Mucosa of descending colon (tissue), 3 donors: ENCODE measurements around the gene UBR2. TPM values are rescaled to one million over a fixed set of nuclear protein-coding genes. Genes with fewer than 3 reads are reported as not detected.

Experiments
- ATAC-seq: fragments of 200-7000 bp; cut with Tn5 transposase; one replicate; pipeline ENCODE4 v1.9.1; 2020; ENCODE audit warnings: mild to moderate bottlenecking, moderate library complexity
- DNase-seq, 3 donors: peaks; one replicate each; pipeline ENCODE4 v3.0.0-alpha.2; 2020
- H3K36me3 ChIP-seq: fragments of 200-600 bp; one replicate; pipeline ENCODE4 v1.8.0; 2021; ENCODE audit warnings: low read depth, mild to moderate bottlenecking
- H3K4me1 ChIP-seq: fragments of 200-600 bp; one replicate; pipeline ENCODE4 v1.8.0; 2021; ENCODE audit warnings: low read depth, mild to moderate bottlenecking
- H3K4me3 ChIP-seq: fragments of 200-600 bp; one replicate; pipeline ENCODE4 v1.8.0; 2021; ENCODE audit warnings: mild to moderate bottlenecking
- H3K9me3 ChIP-seq: fragments of 200-600 bp; one replicate; pipeline ENCODE4 v1.8.0; 2021; ENCODE audit warnings: mild to moderate bottlenecking
- CTCF ChIP-seq: fragments of 200-600 bp; IDR thresholded peaks from one replicate; pipeline ENCODE4 v1.8.0; 2022; ENCODE audit warnings: antibody characterized with exemption, mild to moderate bottlenecking
- intact Hi-C, 2 donors: fragments of 100-400 bp; cut with DNase I in 1 of 2; cut with micrococcal nuclease in 1 of 2; formaldehyde crosslinking; loops; one replicate each; pipeline versions ENCODE4 v1.11.0 to v1.11.1; 2022; cut with DNase I, micrococcal nuclease
- total RNA-seq, 3 donors: library from RNA; stranded (reverse); fragmentation: NEBNext Ultra II Directional in 2 of 3; extraction: Animal tissue kit (Norgen Biotek cat#: 25700) in 2 of 3; gene quantifications; one replicate each; pipeline versions ENCODE4 v1.2.1 to v1.2.4, GENCODE V29; 2021 to 2023
- donor health status: DM: no; HTN: no; CAD: no; lungs with moderate emphysema.
- donor health status: DM: no; HTN: no; CAD: no.
- donor health status: DM: no; HTN: yes; CAD: no.

UBR2 gene
- total RNA-seq, 3 donors from 2014 or later: 41.2 to 53.1 (median 49.6) TPM

GRCh38 chr6:42522942-42523814 is 40.7 kb upstream of the UBR2 start:
- DNase-seq: no peak
- intact Hi-C loops: no loop called here
- no peaks in the 10 kb centered on the region for H3K36me3 ChIP-seq
- H3K4me1 ChIP-seq: no peaks in the 10 kb centered on the region
- no peak for ATAC-seq
- no peak for TF ChIP-seq CTCF
- H3K9me3 ChIP-seq: no peaks in the 10 kb centered on the region
- no peak overlapping the region for H3K4me3 ChIP-seq

DNA sequence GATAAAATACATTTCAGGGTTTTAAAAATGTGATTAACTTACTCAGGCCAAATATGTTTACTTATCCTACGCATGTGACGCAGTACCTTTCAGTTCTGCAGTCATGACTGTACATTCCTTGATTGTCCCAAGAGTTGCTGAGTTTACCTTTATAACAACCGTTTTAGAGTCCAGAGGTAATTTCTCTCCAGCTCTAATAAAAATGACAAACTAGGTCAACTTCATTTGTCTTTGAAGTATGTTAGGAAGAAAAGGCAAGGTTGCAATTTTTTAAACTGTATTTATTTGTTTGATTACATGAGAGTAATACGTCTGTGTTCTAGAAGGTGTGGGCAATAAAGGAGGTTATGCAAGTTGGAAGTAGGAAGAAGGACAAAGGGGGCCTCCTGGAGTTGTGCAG is 38.6 kb upstream of the UBR2 start:
- Histone ChIP-seq H3K36me3 (no peaks in the 10 kb centered on the region), H3K4me3 (no peak overlapping the region), H3K4me1 (no peaks in the 10 kb centered on the region), H3K9me3 (no peaks in the 10 kb centered on the region)
- intact Hi-C loops: no loop called here
- ATAC-seq (peak; percentile 51), DNase-seq (no peak)
- no peak for TF ChIP-seq CTCF

DNA sequence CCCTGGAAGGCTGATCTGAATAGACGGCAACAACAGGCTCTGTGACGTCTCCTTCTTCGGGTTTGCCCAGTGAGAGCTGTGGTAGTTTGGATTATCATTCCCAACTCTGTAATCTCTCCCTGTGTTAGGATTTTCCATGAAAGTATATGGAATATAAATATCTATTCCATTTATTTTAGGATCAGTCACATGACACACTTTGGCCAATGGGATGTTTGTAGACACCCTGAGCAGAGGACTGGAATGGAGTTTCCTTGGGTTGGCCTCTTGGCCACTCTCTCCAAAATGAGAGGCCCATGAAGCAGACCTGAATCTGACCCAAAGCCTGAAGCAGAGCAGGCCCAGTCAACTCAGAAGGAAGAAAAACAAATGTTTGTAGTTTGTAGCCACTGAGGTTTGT is 37.2 kb upstream of the UBR2 start:
- no peaks in the 10 kb centered on the region for H3K36me3 ChIP-seq
- H3K4me3 ChIP-seq: no peak overlapping the region
- no peaks in the 10 kb centered on the region for H3K4me1 ChIP-seq
- DNase-seq (no peak), ATAC-seq (no peak)
- no peaks in the 10 kb centered on the region for H3K9me3 ChIP-seq
- TF ChIP-seq CTCF: no peak
- intact Hi-C loops: no loop called here

GRCh38 chr6:42527204-42527603 is 36.6 kb upstream of the UBR2 start:
- no peaks in the 10 kb centered on the region for H3K36me3 ChIP-seq
- DNase-seq (no peak), ATAC-seq (no peak)
- H3K4me1 ChIP-seq: no peaks in the 10 kb centered on the region
- intact Hi-C loops: no loop called here
- no peaks in the 10 kb centered on the region for H3K9me3 ChIP-seq
- no peak overlapping the region for H3K4me3 ChIP-seq
- TF ChIP-seq CTCF: no peak

DNA sequence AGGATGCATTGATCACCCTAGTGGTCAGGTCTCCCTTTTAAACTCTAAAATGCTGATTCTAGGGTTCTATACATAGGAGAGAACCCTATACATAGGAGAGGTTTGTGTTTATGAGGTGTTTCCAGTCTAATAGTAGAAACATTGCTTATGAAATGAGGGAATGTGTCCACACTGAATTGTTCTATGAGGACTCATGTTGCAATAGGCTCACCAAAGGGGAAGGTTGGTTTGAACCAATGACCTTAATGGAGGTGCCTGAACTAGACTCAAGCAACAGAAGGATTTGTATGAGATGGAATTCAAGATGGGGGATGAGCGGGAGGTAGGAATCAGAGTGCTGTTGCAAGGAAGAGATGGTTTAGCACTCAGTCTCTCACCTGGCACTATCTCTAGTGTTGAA is 33.5 kb upstream of the UBR2 start:
- no peak for DNase-seq
- no peak overlapping the region for H3K4me3 ChIP-seq
- H3K36me3 ChIP-seq: no peaks in the 10 kb centered on the region
- no peak for TF ChIP-seq CTCF
- no peak for ATAC-seq
- H3K9me3 ChIP-seq: no peaks in the 10 kb centered on the region
- H3K4me1 ChIP-seq: no peaks in the 10 kb centered on the region
- intact Hi-C loops: loop anchor here in 1 of 2 donors (10.0 kb wide), 1 partner anchor 265 kb away; no protein-coding TSS in a partner anchor
